ENCODE data around the gene TFAP2B. TPM values are rescaled to one million over a fixed set of nuclear protein-coding genes. Genes with fewer than 3 reads are reported as not detected.

Gene TFAP2B
- total RNA-seq, 1 donor from 2014 or later: not detected

- no peak overlapping the region for H3K9ac ChIP-seq
- no peak overlapping the region for H3K27ac Mint-ChIP-seq
- peak overlapping the region; percentile 30 for H2AFZ ChIP-seq (replicated peaks)
- peaks cover 37% of the 10 kb centered on the region for H3K4me1 Mint-ChIP-seq
- peaks cover 51% of the 10 kb centered on the region for H3K4me1 ChIP-seq
- no peaks in the 10 kb centered on the region for H3K9me3 ChIP-seq (ENCODE audit: low read depth)
- peak overlapping the region; percentile 81 for H3K4me3 Mint-ChIP-seq
- peaks cover 87% of the 10 kb centered on the region for H3K27me3 Mint-ChIP-seq (ENCODE audit: insufficient read depth, low read depth)
- no peak for DNase-seq (ENCODE audit: low spot score)
- H3K4me3 ChIP-seq: no peak overlapping the region
- peaks cover 1% of the 10 kb centered on the region for H3K36me3 Mint-ChIP-seq
- TF ChIP-seq, protein P1, sequence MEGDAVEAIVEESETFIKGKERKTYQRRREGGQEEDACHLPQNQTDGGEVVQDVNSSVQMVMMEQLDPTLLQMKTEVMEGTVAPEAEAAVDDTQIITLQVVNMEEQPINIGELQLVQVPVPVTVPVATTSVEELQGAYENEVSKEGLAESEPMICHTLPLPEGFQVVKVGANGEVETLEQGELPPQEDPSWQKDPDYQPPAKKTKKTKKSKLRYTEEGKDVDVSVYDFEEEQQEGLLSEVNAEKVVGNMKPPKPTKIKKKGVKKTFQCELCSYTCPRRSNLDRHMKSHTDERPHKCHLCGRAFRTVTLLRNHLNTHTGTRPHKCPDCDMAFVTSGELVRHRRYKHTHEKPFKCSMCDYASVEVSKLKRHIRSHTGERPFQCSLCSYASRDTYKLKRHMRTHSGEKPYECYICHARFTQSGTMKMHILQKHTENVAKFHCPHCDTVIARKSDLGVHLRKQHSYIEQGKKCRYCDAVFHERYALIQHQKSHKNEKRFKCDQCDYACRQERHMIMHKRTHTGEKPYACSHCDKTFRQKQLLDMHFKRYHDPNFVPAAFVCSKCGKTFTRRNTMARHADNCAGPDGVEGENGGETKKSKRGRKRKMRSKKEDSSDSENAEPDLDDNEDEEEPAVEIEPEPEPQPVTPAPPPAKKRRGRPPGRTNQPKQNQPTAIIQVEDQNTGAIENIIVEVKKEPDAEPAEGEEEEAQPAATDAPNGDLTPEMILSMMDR (IDR thresholded peaks at IDR 0.05): no peak
- TF ChIP-seq EZH2phosphoT487 (IDR thresholded peaks at IDR 0.05) (peak; percentile 94), EZH2 (IDR thresholded peaks at IDR 0.05) (peak; percentile 96)
- H4K20me1 ChIP-seq (ENCODE audit: low read depth): peaks cover 83% of the 10 kb centered on the region
- H3K27ac ChIP-seq: no peak overlapping the region
- no peaks in the 10 kb centered on the region for H3K36me3 ChIP-seq
- peaks cover 100% of the 10 kb centered on the region for H3K27me3 ChIP-seq
- H3F3A ChIP-seq (ENCODE audit: low read depth): peaks cover 57% of the 10 kb centered on the region
- H3K79me2 ChIP-seq (ENCODE audit: low read depth): no peaks in the 10 kb centered on the region
- no peaks in the 10 kb centered on the region for H3K9me3 Mint-ChIP-seq
- H3K4me2 ChIP-seq: peak overlapping the region; percentile 49
Observed at GRCh38 chr6:50823094-50823920, 4.6 kb downstream of the TFAP2B start.

DNA sequence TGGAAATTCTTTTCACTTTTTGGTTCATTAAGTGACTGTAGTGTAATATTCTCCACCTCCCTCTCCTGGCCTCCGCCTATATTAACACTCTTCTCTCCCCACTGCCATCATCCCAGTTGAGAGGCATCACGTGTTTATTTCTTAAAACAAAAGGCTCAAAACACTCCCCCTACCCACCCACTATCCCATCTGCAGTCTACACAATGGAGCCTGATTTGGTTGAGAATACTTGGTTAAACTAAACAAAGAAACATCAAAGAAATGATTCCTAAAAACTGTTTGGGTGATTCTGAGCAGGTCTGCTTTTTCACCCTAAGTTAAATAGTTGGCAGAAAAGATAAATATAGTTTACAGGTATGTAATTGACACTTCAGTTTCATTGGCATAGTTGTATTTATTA lies 5.9 kb downstream of the TFAP2B start:
- peaks cover 100% of the 10 kb centered on the region for H3K27me3 ChIP-seq
- no peak overlapping the region for H2AFZ ChIP-seq (replicated peaks)
- H3K4me1 ChIP-seq: peaks cover 51% of the 10 kb centered on the region
- no peak for DNase-seq (ENCODE audit: low spot score)
- no peak overlapping the region for H3K4me3 ChIP-seq
- Mint-ChIP-seq H3K9me3 (no peaks in the 10 kb centered on the region), H3K4me1 (peaks cover 31% of the 10 kb centered on the region), H3K27me3 (ENCODE audit: insufficient read depth, low read depth) (peaks cover 88% of the 10 kb centered on the region), H3K36me3 (peaks cover 1% of the 10 kb centered on the region), H3K27ac (no peak overlapping the region), H3K4me3 (peak overlapping the region; percentile 61)
- H4K20me1 ChIP-seq (ENCODE audit: low read depth): peaks cover 72% of the 10 kb centered on the region
- H3K27ac ChIP-seq: no peak overlapping the region
- H3K36me3 ChIP-seq: no peaks in the 10 kb centered on the region
- H3K4me2 ChIP-seq: no peak overlapping the region
- H3K9me3 ChIP-seq (ENCODE audit: low read depth): no peaks in the 10 kb centered on the region
- peaks cover 54% of the 10 kb centered on the region for H3F3A ChIP-seq (ENCODE audit: low read depth)
- H3K79me2 ChIP-seq (ENCODE audit: low read depth): no peaks in the 10 kb centered on the region
- H3K9ac ChIP-seq: no peak overlapping the region
- TF ChIP-seq, protein P1 (IDR thresholded peaks at IDR 0.05): no peak
- no peak for TF ChIP-seq EZH2 (IDR thresholded peaks at IDR 0.05)
- no peak for TF ChIP-seq EZH2phosphoT487 (IDR thresholded peaks at IDR 0.05)

DNA sequence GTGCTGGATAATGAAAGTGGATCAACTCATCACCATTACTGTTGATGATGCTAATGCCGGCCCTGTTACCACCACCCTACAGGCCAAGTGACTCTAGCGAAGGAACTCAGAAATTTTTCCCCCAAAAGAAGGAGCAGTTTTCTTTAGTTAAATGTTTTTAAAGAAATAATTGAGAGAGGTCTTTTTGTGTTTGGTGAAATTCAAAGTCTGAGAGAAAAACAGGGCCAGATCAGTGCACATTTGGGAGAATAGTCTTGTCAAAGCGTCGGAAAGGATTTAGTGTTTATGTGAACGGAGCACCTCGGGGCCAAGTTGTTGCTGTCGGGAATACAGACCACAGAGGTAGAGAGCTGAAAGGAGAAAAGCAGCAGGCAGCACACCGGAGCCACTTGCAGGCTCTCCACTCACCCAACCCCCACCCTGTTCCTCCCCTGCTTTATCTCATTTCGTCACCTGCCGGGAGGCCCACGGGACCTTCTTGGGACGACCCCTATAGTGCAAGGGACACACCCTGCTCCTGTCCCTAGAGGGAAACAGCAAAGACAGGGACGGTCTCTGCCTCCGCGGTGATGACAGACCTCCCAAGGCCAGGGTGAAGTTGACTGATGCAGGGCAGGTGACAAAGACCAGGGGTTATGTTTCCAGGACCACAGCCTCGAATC lies 6.8 kb downstream of the TFAP2B start:
- Histone ChIP-seq H3K4me2 (peak overlapping the region; percentile 12), H3K9me3 (ENCODE audit: low read depth) (no peaks in the 10 kb centered on the region), H3K79me2 (ENCODE audit: low read depth) (no peaks in the 10 kb centered on the region), H3K36me3 (no peaks in the 10 kb centered on the region), H3K4me3 (no peak overlapping the region), H2AFZ (replicated peaks) (no peak overlapping the region), H3K9ac (no peak overlapping the region), H3F3A (ENCODE audit: low read depth) (peaks cover 47% of the 10 kb centered on the region), H3K27me3 (peaks cover 100% of the 10 kb centered on the region), H4K20me1 (ENCODE audit: low read depth) (peaks cover 76% of the 10 kb centered on the region), H3K4me1 (peaks cover 43% of the 10 kb centered on the region), H3K27ac (no peak overlapping the region)
- Mint-ChIP-seq H3K9me3 (no peaks in the 10 kb centered on the region), H3K27me3 (ENCODE audit: insufficient read depth, low read depth) (peaks cover 89% of the 10 kb centered on the region), H3K27ac (no peak overlapping the region), H3K4me3 (peak overlapping the region; percentile 72), H3K36me3 (peaks cover 1% of the 10 kb centered on the region), H3K4me1 (peaks cover 27% of the 10 kb centered on the region)
- DNase-seq (ENCODE audit: low spot score): no peak
- TF ChIP-seq EZH2 (IDR thresholded peaks at IDR 0.05) (peak; percentile 65), EZH2phosphoT487 (IDR thresholded peaks at IDR 0.05) (peak; percentile 83)
- TF ChIP-seq, protein P1 (IDR thresholded peaks at IDR 0.05): no peak

Data from neural progenitor cell (in vitro differentiated cells).